ES-I3 (cell line): ENCODE measurements around the gene ACTL8.

Experiments
- H3K36me3 ChIP-seq: 2 replicates; pipeline ENCODE4 v1.6.1; 2013; ENCODE audit warnings: mild to moderate bottlenecking, low read length, control low read depth, moderate library complexity; ENCODE audit not compliant: insufficient read depth
- H3K4me1 ChIP-seq: 2 replicates; pipeline ENCODE4 v1.6.1; 2013; ENCODE audit warnings: mild to moderate bottlenecking, control low read depth, low read length; ENCODE audit not compliant: insufficient read depth
- H3K9ac ChIP-seq: 2 replicates; pipeline ENCODE4 v1.6.1; 2013; ENCODE audit warnings: low read depth, mild to moderate bottlenecking, low read length, moderate library complexity
- H3K9me3 ChIP-seq: 2 replicates; pipeline ENCODE4 v1.6.1; 2013; ENCODE audit warnings: mild to moderate bottlenecking, low read length, moderate library complexity; ENCODE audit not compliant: control insufficient read depth, insufficient read depth

The ACTL8 gene

GRCh38 chr1:17822741-17823426 is 67.8 kb downstream of the ACTL8 start:
- no peaks in the 10 kb centered on the region for H3K36me3 ChIP-seq
- H3K9ac ChIP-seq = no peak overlapping the region
- H3K4me1 ChIP-seq = no peaks in the 10 kb centered on the region
- H3K9me3 ChIP-seq = no peaks in the 10 kb centered on the region

- H3K9me3 ChIP-seq = no peaks in the 10 kb centered on the region
Measured at GRCh38 chr1:17825273-17826164, 70.4 kb downstream of the ACTL8 start.

GRCh38 chr1:17826165-17826488 is 71.0 kb downstream of the ACTL8 start:
- Histone ChIP-seq H3K9me3 (no peaks in the 10 kb centered on the region), H3K36me3 (no peaks in the 10 kb centered on the region), H3K4me1 (no peaks in the 10 kb centered on the region), H3K9ac (no peak overlapping the region)

More at GRCh38 chr1:17825273-17826164, 70.4 kb downstream of the ACTL8 start:
- Histone ChIP-seq H3K4me1 (no peaks in the 10 kb centered on the region), H3K9ac (no peak overlapping the region), H3K36me3 (no peaks in the 10 kb centered on the region)

GRCh38 chr1:17828991-17829390 is 73.9 kb downstream of the ACTL8 start:
- Histone ChIP-seq H3K9ac (no peak overlapping the region), H3K4me1 (no peaks in the 10 kb centered on the region), H3K9me3 (no peaks in the 10 kb centered on the region), H3K36me3 (no peaks in the 10 kb centered on the region)

GRCh38 chr1:17829579-17829978 is 74.4 kb downstream of the ACTL8 start:
- H3K9me3 ChIP-seq = no peaks in the 10 kb centered on the region
- no peak overlapping the region for H3K9ac ChIP-seq
- no peaks in the 10 kb centered on the region for H3K36me3 ChIP-seq
- no peaks in the 10 kb centered on the region for H3K4me1 ChIP-seq

GRCh38 chr1:17831597-17831996 is 76.5 kb downstream of the ACTL8 start:
- Histone ChIP-seq H3K9me3 (no peaks in the 10 kb centered on the region), H3K4me1 (no peaks in the 10 kb centered on the region), H3K36me3 (no peaks in the 10 kb centered on the region), H3K9ac (no peak overlapping the region)

GRCh38 chr1:17833661-17834501 is 78.7 kb downstream of the ACTL8 start:
- H3K9ac ChIP-seq = no peak overlapping the region
- H3K9me3 ChIP-seq = no peaks in the 10 kb centered on the region
- no peaks in the 10 kb centered on the region for H3K36me3 ChIP-seq
- no peaks in the 10 kb centered on the region for H3K4me1 ChIP-seq

- H3K9me3 ChIP-seq = no peaks in the 10 kb centered on the region
- H3K36me3 ChIP-seq = no peaks in the 10 kb centered on the region
- H3K9ac ChIP-seq = no peak overlapping the region
- no peaks in the 10 kb centered on the region for H3K4me1 ChIP-seq
Measured at GRCh38 chr1:17834561-17835100, 79.5 kb downstream of the ACTL8 start.

- no peaks in the 10 kb centered on the region for H3K36me3 ChIP-seq
- H3K9me3 ChIP-seq = no peaks in the 10 kb centered on the region
- H3K9ac ChIP-seq = no peak overlapping the region
- no peaks in the 10 kb centered on the region for H3K4me1 ChIP-seq
Measured at GRCh38 chr1:17837233-17838030, 82.3 kb downstream of the ACTL8 start.

GRCh38 chr1:17839641-17840196 is 84.6 kb downstream of the ACTL8 start:
- no peaks in the 10 kb centered on the region for H3K36me3 ChIP-seq
- no peaks in the 10 kb centered on the region for H3K9me3 ChIP-seq
- no peak overlapping the region for H3K9ac ChIP-seq
- no peaks in the 10 kb centered on the region for H3K4me1 ChIP-seq

GRCh38 chr1:17841944-17842343 is 86.8 kb downstream of the ACTL8 start:
- Histone ChIP-seq H3K36me3 (no peaks in the 10 kb centered on the region), H3K9ac (no peak overlapping the region), H3K4me1 (no peaks in the 10 kb centered on the region), H3K9me3 (no peaks in the 10 kb centered on the region)

GRCh38 chr1:17842686-17843085 is 87.6 kb downstream of the ACTL8 start:
- no peaks in the 10 kb centered on the region for H3K36me3 ChIP-seq
- H3K9ac ChIP-seq = no peak overlapping the region
- H3K4me1 ChIP-seq = no peaks in the 10 kb centered on the region
- H3K9me3 ChIP-seq = no peaks in the 10 kb centered on the region

- no peaks in the 10 kb centered on the region for H3K36me3 ChIP-seq
- no peaks in the 10 kb centered on the region for H3K9me3 ChIP-seq
- H3K9ac ChIP-seq = no peak overlapping the region
- no peaks in the 10 kb centered on the region for H3K4me1 ChIP-seq
Measured at GRCh38 chr1:17844185-17844826, 89.2 kb downstream of the ACTL8 start.
